Stimulated activated CD4-positive, alpha-beta T cell treated with anti-CD3 and anti-CD28 coated beads, Interleukin-12 subunit alpha, Interleukin-12 subunit beta, amount 100 ng/mL, for 4 hours (primary cell): ENCODE results near the gene DNMT3A.

Experiments used
- DNase-seq: peaks from one replicate; pipeline ENCODE4 v3.0.0-alpha.2; 2020

The DNMT3A gene

GRCh38 chr2:25341753-25342371 is at the start of gene DNMT3A:
TSS of gene DNMT3A (minus strand) at chr2:25341925. CDS start at chr2:25313984, 27,941 bp downstream.
- peak; percentile 69 for DNase-seq

- no peak for DNase-seq
Observed at GRCh38 chr2:25389161-25389560, 47.4 kb upstream of the DNMT3A start.

GRCh38 chr2:25388491-25388890 is 46.8 kb upstream of the DNMT3A start:
- no peak for DNase-seq

- no peak for DNase-seq
Observed at GRCh38 chr2:25387876-25388449, 46.2 kb upstream of the DNMT3A start.

GRCh38 chr2:25386971-25387875 is 45.5 kb upstream of the DNMT3A start:
- DNase-seq = no peak

- no peak for DNase-seq
Observed at GRCh38 chr2:25385910-25386309, 44.2 kb upstream of the DNMT3A start.

GRCh38 chr2:25383806-25384205 is 42.1 kb upstream of the DNMT3A start:
- DNase-seq = no peak

GRCh38 chr2:25381502-25381901 is 39.8 kb upstream of the DNMT3A start:
- DNase-seq = no peak

- no peak for DNase-seq
Observed at GRCh38 chr2:25380586-25381375, 39.1 kb upstream of the DNMT3A start.

GRCh38 chr2:25380023-25380422 is 38.3 kb upstream of the DNMT3A start:
- DNase-seq = no peak

GRCh38 chr2:25379535-25379934 is 37.8 kb upstream of the DNMT3A start:
- DNase-seq = no peak

GRCh38 chr2:25378731-25379490 is 37.2 kb upstream of the DNMT3A start:
- no peak for DNase-seq

GRCh38 chr2:25377822-25378421 is 36.2 kb upstream of the DNMT3A start:
- no peak for DNase-seq

GRCh38 chr2:25376750-25377621 is 35.3 kb upstream of the DNMT3A start:
- peak; percentile 88 for DNase-seq

GRCh38 chr2:25375989-25376545 is 34.3 kb upstream of the DNMT3A start:
- DNase-seq = no peak

GRCh38 chr2:25375371-25375988 is 33.8 kb upstream of the DNMT3A start:
- no peak for DNase-seq

- DNase-seq = no peak
Observed at GRCh38 chr2:25374827-25375226, 33.1 kb upstream of the DNMT3A start.

- DNase-seq = no peak
Observed at GRCh38 chr2:25374411-25374810, 32.7 kb upstream of the DNMT3A start.

- no peak for DNase-seq
Observed at GRCh38 chr2:25373269-25373981, 31.7 kb upstream of the DNMT3A start.
